Fibroblast of the conjunctiva (primary cell): ENCODE measurements around the gene FAM53A.

ENCODE experiments used
- DNase-seq: peaks from one replicate; pipeline ENCODE4 v3.0.0-alpha.2; 2010; ENCODE audit warnings: low read depth

The FAM53A gene

GRCh38 chr4:1603413-1604135 is 80.5 kb downstream of the FAM53A start:
- no peak for DNase-seq

GRCh38 chr4:1602655-1603412 is 81.3 kb downstream of the FAM53A start:
- DNase-seq, result no peak

GRCh38 chr4:1601852-1602654 is 82.1 kb downstream of the FAM53A start:
- no peak for DNase-seq

GRCh38 chr4:1601533-1601835 is 82.6 kb downstream of the FAM53A start:
- DNase-seq, result no peak

GRCh38 chr4:1600811-1601532 is 83.1 kb downstream of the FAM53A start:
- DNase-seq, result no peak

- no peak for DNase-seq
Observed at GRCh38 chr4:1600211-1600780, 83.8 kb downstream of the FAM53A start.

GRCh38 chr4:1599491-1600210 is 84.5 kb downstream of the FAM53A start:
- DNase-seq, result no peak

GRCh38 chr4:1599026-1599481 is 85.1 kb downstream of the FAM53A start:
- no peak for DNase-seq

- no peak for DNase-seq
Observed at GRCh38 chr4:1598206-1599025, 85.7 kb downstream of the FAM53A start.

GRCh38 chr4:1597021-1597931 is 86.8 kb downstream of the FAM53A start:
- no peak for DNase-seq

GRCh38 chr4:1596393-1596792 is 87.7 kb downstream of the FAM53A start:
- no peak for DNase-seq

- no peak for DNase-seq
Observed at GRCh38 chr4:1595789-1596325, 88.3 kb downstream of the FAM53A start.

- no peak for DNase-seq
Observed at GRCh38 chr4:1594871-1595788, 89.0 kb downstream of the FAM53A start.

- no peak for DNase-seq
Observed at GRCh38 chr4:1593881-1594345, 90.2 kb downstream of the FAM53A start.

GRCh38 chr4:1593458-1593857 is 90.7 kb downstream of the FAM53A start:
- no peak for DNase-seq

GRCh38 chr4:1592709-1593417 is 91.2 kb downstream of the FAM53A start:
- DNase-seq, result no peak
